Pons (tissue), 1 donor: ENCODE measurements around the gene IMMP2L.

Experiments used
- DNase-seq: peaks from one replicate; pipeline ENCODE4 v3.0.0-alpha.2; 2016; ENCODE audit warnings: low spot score

Gene IMMP2L

GRCh38 chr7:111029574-111030251, 532.6 kb downstream of the IMMP2L start:
- DNase-seq = peak; percentile 57

- DNase-seq = no peak
Measured at GRCh38 chr7:111029141-111029572, 533.1 kb downstream of the IMMP2L start.

- DNase-seq = no peak
Measured at GRCh38 chr7:111027396-111027795, 534.9 kb downstream of the IMMP2L start.

- DNase-seq = no peak
Measured at GRCh38 chr7:111026806-111027205, 535.5 kb downstream of the IMMP2L start.

- no peak for DNase-seq
Measured at GRCh38 chr7:111026343-111026742, 535.9 kb downstream of the IMMP2L start.

- DNase-seq = no peak
Measured at GRCh38 chr7:111025006-111025405, 537.3 kb downstream of the IMMP2L start.

GRCh38 chr7:111018960-111019736, 543.1 kb downstream of the IMMP2L start:
- peak; percentile 17 for DNase-seq

- no peak for DNase-seq
Measured at GRCh38 chr7:111018447-111018846, 543.8 kb downstream of the IMMP2L start.

- no peak for DNase-seq
Measured at GRCh38 chr7:111014079-111014478, 548.2 kb downstream of the IMMP2L start.

- DNase-seq = no peak
Measured at GRCh38 chr7:111012799-111013675, 549.3 kb downstream of the IMMP2L start.

GRCh38 chr7:111012149-111012548, 550.1 kb downstream of the IMMP2L start:
- no peak for DNase-seq

GRCh38 chr7:111011520-111011919, 550.8 kb downstream of the IMMP2L start:
- DNase-seq = no peak

GRCh38 chr7:111010798-111011197, 551.5 kb downstream of the IMMP2L start:
- DNase-seq = no peak

- no peak for DNase-seq
Measured at GRCh38 chr7:111009526-111010040, 552.7 kb downstream of the IMMP2L start.

GRCh38 chr7:111006691-111007090, 555.6 kb downstream of the IMMP2L start:
- no peak for DNase-seq

GRCh38 chr7:111006040-111006439, 556.3 kb downstream of the IMMP2L start:
- no peak for DNase-seq

- no peak for DNase-seq
Measured at GRCh38 chr7:111005445-111005844, 556.8 kb downstream of the IMMP2L start.

- DNase-seq = no peak
Measured at GRCh38 chr7:111004310-111004901, 557.9 kb downstream of the IMMP2L start.

- no peak for DNase-seq
Measured at GRCh38 chr7:111003883-111004282, 558.4 kb downstream of the IMMP2L start.

GRCh38 chr7:110994028-110994967, 568.0 kb downstream of the IMMP2L start:
- no peak for DNase-seq
